Activated CD4-positive, alpha-beta T cell treated with anti-CD3 and anti-CD28 coated beads, Interleukin-2, amount 50 U/mL, for 1 hour (primary cell): ENCODE results near the gene TBC1D1.

Experiments
- DNase-seq: peaks from one replicate; pipeline ENCODE4 v3.0.0-alpha.2; 2020

Gene TBC1D1

DNA sequence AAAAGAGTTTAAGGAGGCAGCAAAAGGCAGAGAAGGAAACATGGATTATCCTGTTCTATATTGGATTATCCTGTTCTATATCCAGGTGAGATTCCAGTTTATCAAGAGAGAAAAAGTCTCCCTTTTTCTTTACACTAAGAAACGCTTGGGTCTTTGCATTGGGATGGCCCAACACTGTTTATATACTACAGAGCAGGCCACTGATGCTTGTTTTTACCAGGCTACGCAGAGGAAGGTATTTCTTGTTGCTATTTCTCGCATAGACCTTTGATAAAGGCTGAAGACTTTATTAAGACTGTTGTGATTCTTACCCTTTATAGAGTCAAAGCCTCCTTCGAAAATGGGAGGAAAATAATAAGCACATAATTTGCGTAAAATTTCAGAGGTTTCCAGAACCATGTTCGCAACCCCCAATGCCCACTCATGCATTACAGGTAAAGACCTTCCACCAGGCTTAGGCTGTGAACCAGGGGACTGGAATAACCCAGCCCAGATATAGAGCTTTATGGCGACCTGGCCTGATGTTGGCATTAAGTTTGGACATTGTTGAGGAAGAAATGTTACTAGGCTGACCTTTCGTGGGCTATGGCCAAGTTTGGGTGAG lies 287.6 kb downstream of the TBC1D1 start:
- DNase-seq: no peak

DNA sequence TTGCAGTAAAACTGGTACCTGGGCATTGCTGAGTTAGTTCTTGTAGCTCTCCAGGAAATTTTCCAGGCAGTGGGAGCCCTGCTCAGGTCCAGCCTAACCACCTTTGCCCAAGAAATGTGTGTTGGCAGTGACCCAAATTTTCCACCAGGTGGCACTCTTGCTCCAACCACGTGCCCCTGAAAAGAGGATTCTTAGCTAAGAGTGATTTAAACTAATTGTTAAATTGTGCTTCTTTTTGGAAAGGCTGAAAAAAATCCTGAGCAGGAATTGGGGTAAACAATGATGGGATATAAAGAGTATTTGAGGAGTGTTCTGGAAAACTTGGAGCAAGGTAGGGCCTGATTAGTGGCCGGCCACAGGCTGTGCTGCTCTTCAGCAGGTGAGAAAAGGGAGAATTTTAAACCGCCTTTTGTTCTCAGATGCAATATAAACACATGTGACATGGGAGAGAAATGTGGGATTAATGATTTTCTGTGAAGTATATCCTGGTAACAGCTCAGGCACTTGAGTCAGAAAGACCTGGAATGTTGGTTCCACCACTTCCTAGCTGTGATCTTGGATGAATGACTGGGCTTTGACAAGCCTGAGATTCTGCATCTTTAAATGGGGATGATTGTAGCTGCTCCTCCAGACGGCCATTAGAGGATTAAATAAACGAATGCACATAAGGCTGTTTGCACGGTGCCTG lies 288.9 kb downstream of the TBC1D1 start:
- peak; percentile 74 for DNase-seq

DNA sequence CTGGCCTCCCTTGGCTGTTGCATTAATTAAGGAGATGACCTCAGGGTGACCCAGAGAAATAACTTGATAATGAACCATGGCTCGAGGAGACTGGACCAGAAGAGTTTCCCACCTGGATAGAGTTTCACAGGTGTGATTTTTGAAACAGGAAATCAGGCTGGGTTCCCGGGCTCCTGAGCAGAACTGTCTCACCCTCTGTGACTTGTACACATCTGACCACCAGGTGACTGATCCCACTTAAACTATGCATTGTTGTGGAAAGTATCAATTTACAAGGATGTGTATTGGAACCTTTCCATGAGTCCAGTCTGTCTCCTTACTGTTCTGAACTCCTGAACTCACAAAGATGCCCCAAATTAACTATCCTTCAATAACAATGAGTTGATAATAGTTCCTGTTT lies 289.6 kb downstream of the TBC1D1 start:
- no peak for DNase-seq

DNA sequence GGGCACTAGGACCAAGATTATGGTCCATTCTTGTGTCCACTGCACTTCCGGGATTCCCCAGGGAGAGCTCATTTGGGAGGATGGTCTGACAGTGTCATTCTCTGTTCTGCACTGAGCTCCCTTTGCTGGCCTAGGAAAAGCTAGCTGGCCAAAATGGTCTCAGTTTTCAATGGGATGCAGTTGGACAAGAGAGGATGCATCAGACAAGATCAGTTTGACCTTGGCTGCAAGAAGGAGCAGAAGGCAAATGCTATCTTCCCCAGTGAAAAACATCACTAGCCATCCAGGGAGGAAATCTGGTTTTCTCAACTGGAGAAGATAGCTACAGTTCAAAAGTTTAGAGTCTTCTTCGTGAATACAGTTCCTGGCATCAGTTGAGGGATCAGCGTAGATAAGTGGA lies 290.4 kb downstream of the TBC1D1 start:
- no peak for DNase-seq

DNA sequence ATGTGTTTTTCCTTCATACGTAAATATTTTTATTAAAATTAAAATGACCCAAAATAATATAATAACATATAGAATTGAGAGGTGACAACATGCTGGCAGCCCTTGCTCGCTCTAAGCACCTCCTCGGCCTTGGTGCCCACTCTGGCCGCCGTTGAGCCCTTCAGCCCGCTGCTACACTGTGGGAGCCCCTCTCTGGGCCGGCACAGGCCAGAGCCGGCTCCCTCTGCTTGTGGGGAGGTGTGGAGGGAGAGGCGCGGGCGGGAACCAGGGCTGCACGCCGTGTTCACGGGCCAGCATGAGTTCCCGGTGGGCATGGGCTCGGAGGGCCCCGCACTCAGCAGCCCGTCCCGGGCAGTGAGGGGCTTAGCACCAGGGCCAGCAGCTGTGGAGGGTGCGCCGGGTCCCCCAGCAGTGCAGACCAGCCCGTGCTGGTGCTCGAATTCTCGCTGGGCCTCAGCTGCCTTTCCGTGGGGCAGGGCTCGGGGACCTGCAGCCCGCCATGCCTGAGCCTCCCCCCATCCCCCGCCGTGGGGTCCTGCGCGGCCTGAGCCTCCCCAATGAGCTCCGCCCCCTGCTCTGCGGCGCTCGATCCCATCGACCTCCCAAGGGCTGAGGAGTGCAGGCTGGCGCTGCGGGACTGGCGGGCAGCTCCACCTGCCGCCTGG lies 291.6 kb downstream of the TBC1D1 start:
- no peak for DNase-seq

DNA sequence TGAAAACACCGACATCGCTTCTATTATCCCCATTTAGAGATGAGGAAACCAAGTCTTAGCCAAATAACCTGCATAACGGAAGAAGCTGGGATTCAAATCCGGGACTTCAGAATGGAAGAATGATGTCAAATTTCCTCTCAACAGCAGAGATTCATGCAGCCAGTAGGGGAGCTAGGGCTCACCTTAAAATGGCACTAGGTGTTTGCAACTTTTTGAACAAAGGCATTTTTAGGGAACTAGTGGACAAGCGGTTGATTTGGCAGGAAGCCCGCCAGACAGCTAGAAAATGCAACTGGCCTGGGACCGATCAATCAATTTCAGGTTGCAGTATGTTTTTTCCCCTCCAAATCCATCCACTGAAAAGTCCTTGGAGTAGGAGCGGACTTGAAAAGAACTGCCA lies 293.5 kb downstream of the TBC1D1 start:
- DNase-seq: no peak

DNA sequence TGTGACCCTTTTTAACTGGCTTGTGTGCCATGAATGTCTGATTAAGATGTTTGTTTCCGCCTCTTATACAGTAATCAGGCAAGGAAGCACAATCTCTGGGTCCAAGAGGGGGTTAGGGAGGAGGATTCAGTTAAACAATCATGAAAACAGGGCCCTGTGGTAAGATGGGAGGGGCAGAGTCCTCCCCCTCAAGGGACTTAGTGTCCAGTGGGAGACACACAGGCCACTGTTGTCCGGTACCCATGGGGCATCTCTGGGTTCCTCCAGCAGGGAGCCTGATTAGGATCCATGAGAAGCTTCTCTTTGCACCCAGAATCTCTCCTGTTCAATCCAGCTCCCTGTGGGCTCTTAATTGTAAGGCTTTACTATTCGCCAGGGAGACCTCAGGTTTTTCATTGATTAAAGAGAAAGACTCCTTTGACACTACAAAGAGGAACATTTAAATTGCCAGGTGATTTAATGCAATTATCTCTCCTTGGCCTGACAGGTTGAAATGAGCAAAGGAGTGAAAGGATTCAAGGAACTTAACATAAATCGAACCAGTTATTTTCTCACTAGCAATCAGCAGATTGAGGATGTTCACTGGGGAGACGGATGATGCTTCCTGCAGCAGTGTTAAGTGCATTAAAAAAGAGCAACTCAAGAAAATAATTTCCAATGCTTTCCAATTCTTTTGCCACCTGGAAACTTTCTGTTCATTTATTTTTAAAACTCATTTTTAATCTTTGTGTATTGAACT lies 294.7 kb downstream of the TBC1D1 start:
- DNase-seq: no peak

DNA sequence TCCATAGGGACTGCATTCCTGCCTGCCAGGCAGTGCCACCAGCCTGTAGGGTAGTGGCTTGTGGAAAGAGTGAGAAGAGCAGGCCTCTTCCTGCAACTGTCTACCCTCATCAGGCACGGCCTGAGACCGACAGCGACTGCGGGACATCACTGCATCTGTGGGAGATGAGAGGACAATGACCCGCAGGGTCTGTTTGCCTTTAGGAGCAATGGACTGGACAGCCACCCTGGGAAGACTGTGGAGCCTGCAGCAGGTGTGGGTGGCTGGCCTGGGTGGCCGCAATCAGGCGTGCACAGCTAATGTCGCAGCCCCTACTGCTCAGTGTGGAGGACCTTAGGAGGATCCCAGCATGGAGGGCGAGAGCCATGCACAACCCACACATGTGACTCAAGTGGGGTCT lies 297.3 kb downstream of the TBC1D1 start:
- no peak for DNase-seq

DNA sequence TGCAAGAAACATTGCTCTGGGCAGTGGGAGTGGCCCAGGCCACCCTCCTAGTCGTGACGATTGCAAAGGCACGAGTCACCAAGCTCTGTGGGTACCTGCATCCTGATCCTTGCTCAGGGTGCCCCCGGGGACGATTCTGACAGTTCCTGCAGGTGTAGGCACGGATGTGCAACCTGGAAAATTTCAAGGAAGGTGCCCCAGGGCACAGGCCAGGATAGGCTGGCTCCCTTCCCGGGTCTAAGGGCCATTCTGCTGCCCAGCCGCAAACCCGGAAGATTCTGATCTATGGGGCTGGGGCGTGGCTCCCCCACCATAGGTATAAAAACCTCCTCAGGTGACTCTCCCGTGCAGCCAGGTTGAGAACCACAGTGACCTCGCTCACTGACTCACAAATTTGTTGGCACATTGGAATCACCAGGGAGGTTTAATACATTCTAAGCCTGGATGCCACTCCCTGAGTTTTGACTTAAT lies 297.8 kb downstream of the TBC1D1 start:
- no peak for DNase-seq
